ENCODE results near the gene SLC10A7. TPM values are rescaled to one million over a fixed set of nuclear protein-coding genes. Genes with fewer than 3 reads are reported as not detected.

The SLC10A7 gene
- total RNA-seq, 1 donor from 2014 or later = 11.8 TPM

DNA sequence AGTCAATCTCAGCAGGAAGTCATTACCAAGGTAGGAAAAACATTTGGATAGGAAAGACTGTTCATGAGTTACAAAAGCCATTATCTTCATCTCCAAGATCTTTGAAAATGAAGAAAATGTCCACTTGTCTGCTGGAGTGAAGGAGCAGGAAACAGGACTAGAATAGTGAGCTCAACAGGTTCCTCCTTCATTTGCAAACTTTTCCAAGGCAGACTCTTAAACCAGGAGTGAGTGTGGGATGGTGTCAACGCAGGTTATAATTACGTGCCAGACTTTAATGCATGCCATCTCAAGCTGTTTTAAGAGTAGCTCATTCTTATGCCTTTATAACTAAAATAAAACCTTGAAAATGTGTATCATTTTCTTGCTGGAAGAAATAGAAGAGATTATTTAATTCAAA, 310.9 kb downstream of the SLC10A7 start:
- Mint-ChIP-seq H3K9me3 (ENCODE audit: unreplicated experiment) (no peaks in the 10 kb centered on the region), H3K4me3 (ENCODE audit: unreplicated experiment) (no peak overlapping the region), H3K27ac (ENCODE audit: unreplicated experiment) (no peak overlapping the region), H3K4me1 (ENCODE audit: unreplicated experiment) (peaks cover 10% of the 10 kb centered on the region), H3K27me3 (ENCODE audit: unreplicated experiment) (no peaks in the 10 kb centered on the region), H3K36me3 (ENCODE audit: low read depth, unreplicated experiment) (no peaks in the 10 kb centered on the region)
- TF ChIP-seq, protein P1, sequence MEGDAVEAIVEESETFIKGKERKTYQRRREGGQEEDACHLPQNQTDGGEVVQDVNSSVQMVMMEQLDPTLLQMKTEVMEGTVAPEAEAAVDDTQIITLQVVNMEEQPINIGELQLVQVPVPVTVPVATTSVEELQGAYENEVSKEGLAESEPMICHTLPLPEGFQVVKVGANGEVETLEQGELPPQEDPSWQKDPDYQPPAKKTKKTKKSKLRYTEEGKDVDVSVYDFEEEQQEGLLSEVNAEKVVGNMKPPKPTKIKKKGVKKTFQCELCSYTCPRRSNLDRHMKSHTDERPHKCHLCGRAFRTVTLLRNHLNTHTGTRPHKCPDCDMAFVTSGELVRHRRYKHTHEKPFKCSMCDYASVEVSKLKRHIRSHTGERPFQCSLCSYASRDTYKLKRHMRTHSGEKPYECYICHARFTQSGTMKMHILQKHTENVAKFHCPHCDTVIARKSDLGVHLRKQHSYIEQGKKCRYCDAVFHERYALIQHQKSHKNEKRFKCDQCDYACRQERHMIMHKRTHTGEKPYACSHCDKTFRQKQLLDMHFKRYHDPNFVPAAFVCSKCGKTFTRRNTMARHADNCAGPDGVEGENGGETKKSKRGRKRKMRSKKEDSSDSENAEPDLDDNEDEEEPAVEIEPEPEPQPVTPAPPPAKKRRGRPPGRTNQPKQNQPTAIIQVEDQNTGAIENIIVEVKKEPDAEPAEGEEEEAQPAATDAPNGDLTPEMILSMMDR (IDR thresholded peaks at IDR 0.05; ENCODE audit: unreplicated experiment) = no peak
- DNase-seq (ENCODE audit: low spot score) = no peak

DNA sequence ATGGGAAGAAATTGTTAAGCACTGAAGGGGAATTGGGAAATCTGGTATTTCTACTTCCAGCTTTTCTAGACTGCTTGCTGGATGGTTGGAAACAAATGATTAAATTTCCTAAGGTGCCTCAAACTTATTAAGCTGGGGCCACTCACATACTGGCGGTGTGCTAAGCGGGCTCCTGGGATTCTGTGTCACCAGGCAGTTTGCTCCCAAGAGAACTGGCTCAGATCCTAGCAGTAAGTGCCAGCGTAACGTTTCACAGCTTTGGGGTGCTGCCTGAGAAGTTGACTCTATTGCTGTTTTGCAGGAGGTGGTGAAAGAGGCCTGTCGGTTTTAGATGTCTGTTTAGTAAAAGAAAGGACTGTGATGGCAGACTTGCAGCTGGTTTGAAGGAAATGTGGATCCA, 314.3 kb downstream of the SLC10A7 start:
- Mint-ChIP-seq H3K27me3 (ENCODE audit: unreplicated experiment) (no peaks in the 10 kb centered on the region), H3K4me1 (ENCODE audit: unreplicated experiment) (peaks cover 10% of the 10 kb centered on the region), H3K9me3 (ENCODE audit: unreplicated experiment) (no peaks in the 10 kb centered on the region), H3K27ac (ENCODE audit: unreplicated experiment) (no peak overlapping the region), H3K36me3 (ENCODE audit: low read depth, unreplicated experiment) (no peaks in the 10 kb centered on the region), H3K4me3 (ENCODE audit: unreplicated experiment) (no peak overlapping the region)
- no peak for DNase-seq (ENCODE audit: low spot score)
- TF ChIP-seq, protein P1 (IDR thresholded peaks at IDR 0.05; ENCODE audit: unreplicated experiment) = no peak

Small RNA genes lying within 50 kb of the gene (microRNA-seq; reads per million reads assigned to microRNA genes)
- not detected for gene MIR7849 (ENCODE audit: unreplicated experiment)

Other genes starting within 250 kb of the SLC10A7 start
- gene POU4F2, start 117.0 kb upstream of the SLC10A7 start, total RNA-seq (ENCODE audit: unreplicated experiment) = 0.59 TPM